Kidney (tissue), 14 donors: ENCODE results near the gene ALLC. TPM values are rescaled to one million over a fixed set of nuclear protein-coding genes. Genes with fewer than 3 reads are reported as not detected.

Experiments
- DNase-seq, 5 donors: peaks; one replicate each; pipeline ENCODE4 v3.0.0-alpha.2; 2013 to 2020
- FAIRE-seq: peaks from 2 replicates; lab custom pipeline; 2012; peaks lifted over from hg19 to GRCh38; lab: Jason Lieb, UNC
- H3K27ac ChIP-seq, 2 donors: one replicate each; pipeline ENCODE4 v1.7.0; 2013; ENCODE audit warnings: low read depth in 2 of 2, low read length in 2 of 2, inconsistent platforms in 1 of 2
- H3K27me3 ChIP-seq: one replicate; pipeline ENCODE4 v1.7.1; 2013; ENCODE audit warnings: low read length, inconsistent platforms; ENCODE audit not compliant: control insufficient read depth, insufficient read depth
- H3K36me3 ChIP-seq, 3 donors: one replicate each; pipeline versions ENCODE4 v1.7.0 to v1.7.1; 2013; ENCODE audit warnings: low read length in 3 of 3, control low read depth in 1 of 3, inconsistent platforms in 1 of 3; ENCODE audit not compliant: insufficient read depth in 3 of 3, control insufficient read depth in 2 of 3
- H3K4me1 ChIP-seq, 3 donors: one replicate each; pipeline versions ENCODE4 v1.7.0 to v1.7.1; 2013; ENCODE audit warnings: low read length in 3 of 3, inconsistent platforms in 1 of 3, low read depth in 1 of 3; ENCODE audit not compliant: control insufficient read depth in 2 of 3, insufficient read depth in 2 of 3
- H3K4me3 ChIP-seq, 3 donors: one replicate each; pipeline versions ENCODE4 v1.7.0 to v1.8.1; 2013; ENCODE audit warnings: low read length in 3 of 3, control low read depth in 1 of 3, inconsistent platforms in 1 of 3
- H3K9ac ChIP-seq, 3 donors: one replicate each; pipeline versions ENCODE4 v1.7.0 to v1.7.1; 2013; ENCODE audit warnings: low read length in 3 of 3, control low read depth in 1 of 3, inconsistent platforms in 1 of 3
- H3K9me3 ChIP-seq, 3 donors: one replicate each; pipeline versions ENCODE4 v1.7.0 to v1.7.1; 2013; ENCODE audit warnings: low read length in 3 of 3, control low read depth in 1 of 3, inconsistent platforms in 1 of 3; ENCODE audit not compliant: control insufficient read depth in 2 of 3, insufficient read depth in 1 of 3
- intact Hi-C: fragments of 100-400 bp; cut with DNase I; formaldehyde crosslinking; loops from one replicate; pipeline ENCODE4 v1.11.1; 2022
- polyA plus RNA-seq: library from polyadenylated mRNA; stranded (reverse); fragments of 350-450 nt; fragmentation: Illumina TruSeq; extraction: RNeasy Lipid Tissue Mini Kit (QIAGEN cat#74804); gene quantifications from one replicate; pipeline ENCODE4 v1.2.3, GENCODE V29; 2014; ENCODE audit warnings: low read depth, low replicate concordance; ENCODE audit not compliant: insufficient read depth
- total RNA-seq: library from RNA; stranded (reverse); fragmentation: NEBNext Ultra II Directional; extraction: Animal tissue kit (Norgen Biotek cat#: 25700); gene quantifications from one replicate; pipeline ENCODE4 v1.2.1, GENCODE V29; 2021
- TF ChIP-seq, protein P1 (sequence below): IDR thresholded peaks from 3 replicates; pipeline ENCODE4 v1.5.1; 2012; ENCODE audit warnings: mild to moderate bottlenecking, moderate library complexity, borderline replicate concordance; ENCODE audit not compliant: insufficient read depth; ENCODE audit errors: extremely low read depth
- donor health status: control.
- donor health status: control.
- donor health status: control.
- donor health status: control.
- donor health status: control.
- donor health status: DM: yes; HTN: yes; CAD: no.
- donor health status: Normal renal cell carcinoma (clear cell type).

Gene ALLC
- total and polyA plus RNA-seq, 2 donors from 2014 or later, result 1.3 TPM; not detected in 1

DNA sequence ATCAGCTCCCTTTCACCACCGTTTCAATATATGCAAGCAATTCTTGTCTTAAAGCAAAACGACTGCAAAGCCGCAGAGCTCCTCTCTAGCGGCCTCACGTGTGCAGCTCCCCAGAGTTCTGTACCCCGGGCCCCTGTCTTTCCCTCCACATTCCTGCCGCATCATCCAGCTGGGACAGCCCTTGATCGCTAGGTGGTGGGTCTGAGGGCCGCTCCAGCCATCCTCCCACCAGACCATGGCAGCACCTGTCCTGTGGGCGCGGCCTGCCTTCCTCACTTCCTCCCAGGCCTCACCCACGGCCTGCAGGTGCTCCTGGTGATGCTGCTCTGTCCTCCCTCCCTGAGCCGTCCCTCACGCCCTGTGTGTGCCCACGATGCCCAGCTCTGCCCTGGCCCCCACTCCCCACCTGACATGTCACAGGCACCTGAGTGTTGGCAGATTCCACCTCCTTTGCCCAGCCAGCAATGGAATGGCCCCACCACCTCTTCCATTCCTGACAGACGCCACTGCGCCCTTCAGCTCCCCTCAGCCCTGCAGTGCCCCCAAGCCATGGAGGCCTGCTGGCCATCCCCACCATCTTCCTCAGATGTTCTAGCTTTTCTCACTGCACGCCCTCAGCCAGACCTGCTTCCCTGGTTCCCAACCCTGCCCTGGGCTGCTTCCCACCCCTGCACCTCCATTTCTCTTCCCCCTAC, 15.3 kb upstream of the ALLC start:
- intact Hi-C loops, result no loop called here

DNA sequence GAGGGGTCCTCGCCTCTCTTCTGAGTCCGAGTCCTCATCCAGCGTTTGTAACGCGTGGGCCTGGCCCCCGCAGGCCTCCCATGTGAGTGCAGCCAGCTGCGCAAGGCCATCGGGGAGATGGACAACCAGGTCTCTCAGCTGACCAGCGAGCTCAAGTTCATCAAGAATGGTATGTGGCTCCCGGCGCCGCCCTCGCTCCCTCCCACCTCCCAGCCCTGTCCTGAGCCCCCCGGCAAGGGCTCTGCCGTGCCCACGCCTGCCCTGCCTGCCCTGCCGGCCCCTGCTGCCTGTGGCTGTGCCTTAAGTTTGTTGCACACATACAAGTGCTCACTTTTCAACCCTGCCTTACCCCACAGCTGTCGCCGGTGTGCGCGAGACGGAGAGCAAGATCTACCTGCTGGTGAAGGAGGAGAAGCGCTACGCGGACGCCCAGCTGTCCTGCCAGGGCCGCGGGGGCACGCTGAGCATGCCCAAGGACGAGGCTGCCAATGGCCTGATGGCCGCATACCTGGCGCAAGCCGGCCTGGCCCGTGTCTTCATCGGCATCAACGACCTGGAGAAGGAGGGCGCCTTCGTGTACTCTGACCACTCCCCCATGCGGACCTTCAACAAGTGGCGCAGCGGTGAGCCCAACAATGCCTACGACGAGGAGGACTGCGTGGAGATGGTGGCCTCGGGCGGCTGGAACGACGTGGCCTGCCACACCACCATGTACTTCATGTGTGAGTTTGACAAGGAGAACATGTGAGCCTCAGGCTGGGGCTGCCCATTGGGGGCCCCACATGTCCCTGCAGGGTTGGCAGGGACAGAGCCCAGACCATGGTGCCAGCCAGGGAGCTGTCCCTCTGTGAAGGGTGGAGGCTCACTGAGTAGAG, 14.4 kb upstream of the ALLC start:
- FAIRE-seq, result no peak
- H3K9me3 ChIP-seq, result no peaks in the 10 kb centered on the region
- no peak overlapping the region for H3K9ac ChIP-seq
- no peaks in the 10 kb centered on the region for H3K36me3 ChIP-seq
- no peak overlapping the region for H3K27ac ChIP-seq
- TF ChIP-seq, protein P1, sequence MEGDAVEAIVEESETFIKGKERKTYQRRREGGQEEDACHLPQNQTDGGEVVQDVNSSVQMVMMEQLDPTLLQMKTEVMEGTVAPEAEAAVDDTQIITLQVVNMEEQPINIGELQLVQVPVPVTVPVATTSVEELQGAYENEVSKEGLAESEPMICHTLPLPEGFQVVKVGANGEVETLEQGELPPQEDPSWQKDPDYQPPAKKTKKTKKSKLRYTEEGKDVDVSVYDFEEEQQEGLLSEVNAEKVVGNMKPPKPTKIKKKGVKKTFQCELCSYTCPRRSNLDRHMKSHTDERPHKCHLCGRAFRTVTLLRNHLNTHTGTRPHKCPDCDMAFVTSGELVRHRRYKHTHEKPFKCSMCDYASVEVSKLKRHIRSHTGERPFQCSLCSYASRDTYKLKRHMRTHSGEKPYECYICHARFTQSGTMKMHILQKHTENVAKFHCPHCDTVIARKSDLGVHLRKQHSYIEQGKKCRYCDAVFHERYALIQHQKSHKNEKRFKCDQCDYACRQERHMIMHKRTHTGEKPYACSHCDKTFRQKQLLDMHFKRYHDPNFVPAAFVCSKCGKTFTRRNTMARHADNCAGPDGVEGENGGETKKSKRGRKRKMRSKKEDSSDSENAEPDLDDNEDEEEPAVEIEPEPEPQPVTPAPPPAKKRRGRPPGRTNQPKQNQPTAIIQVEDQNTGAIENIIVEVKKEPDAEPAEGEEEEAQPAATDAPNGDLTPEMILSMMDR, result no peak
- H3K4me1 ChIP-seq, result no peaks in the 10 kb centered on the region
- H3K27me3 ChIP-seq, result no peaks in the 10 kb centered on the region
- intact Hi-C loops, result no loop called here
- no peak overlapping the region for H3K4me3 ChIP-seq
- peak in 3 of 5 donors; percentile 33 to 60 (median 58) for DNase-seq

More for the DNA sequence above, 15.3 kb upstream of the ALLC start:
- DNase-seq (peak in 1 of 5 donors; percentile 9), FAIRE-seq (no peak)
- no peaks in the 10 kb centered on the region for H3K36me3 ChIP-seq
- no peak overlapping the region for H3K27ac ChIP-seq
- no peak overlapping the region for H3K4me3 ChIP-seq
- TF ChIP-seq, protein P1, result no peak
- H3K27me3 ChIP-seq, result no peaks in the 10 kb centered on the region
- H3K9ac ChIP-seq, result no peak overlapping the region
- no peaks in the 10 kb centered on the region for H3K9me3 ChIP-seq
- H3K4me1 ChIP-seq, result no peaks in the 10 kb centered on the region

DNA sequence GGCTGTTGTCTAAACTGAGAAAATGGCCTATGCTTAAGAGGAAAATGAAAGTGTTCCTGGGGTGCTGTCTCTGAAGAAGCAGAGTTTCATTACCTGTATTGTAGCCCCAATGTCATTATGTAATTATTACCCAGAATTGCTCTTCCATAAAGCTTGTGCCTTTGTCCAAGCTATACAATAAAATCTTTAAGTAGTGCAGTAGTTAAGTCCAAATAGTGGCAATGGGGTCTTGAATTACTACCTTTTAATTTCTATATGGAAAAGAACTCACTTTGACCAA, 13.8 kb upstream of the ALLC start:
- no peak for FAIRE-seq

More for the DNA sequence above, 13.8 kb upstream of the ALLC start:
- no peak overlapping the region for H3K27ac ChIP-seq
- H3K4me3 ChIP-seq, result no peak overlapping the region
- no peaks in the 10 kb centered on the region for H3K27me3 ChIP-seq
- no peak for DNase-seq
- no peaks in the 10 kb centered on the region for H3K4me1 ChIP-seq
- intact Hi-C loops, result no loop called here
- H3K9me3 ChIP-seq, result no peaks in the 10 kb centered on the region
- no peak overlapping the region for H3K9ac ChIP-seq
- no peaks in the 10 kb centered on the region for H3K36me3 ChIP-seq
- TF ChIP-seq, protein P1, result no peak
